GM20000 (cell line): ENCODE measurements around the gene ELP4.

ENCODE experiments used
- DNase-seq: peaks from one replicate; pipeline ENCODE4 v3.0.0; 2012; ENCODE audit warnings: low spot score
- TF ChIP-seq, protein P1 (sequence below): IDR thresholded peaks from 2 replicates; pipeline ENCODE4 v1.5.1; 2012; ENCODE audit warnings: mild to moderate bottlenecking, control low read depth; ENCODE audit errors: extremely low read depth, missing control alignments

The ELP4 gene

DNA sequence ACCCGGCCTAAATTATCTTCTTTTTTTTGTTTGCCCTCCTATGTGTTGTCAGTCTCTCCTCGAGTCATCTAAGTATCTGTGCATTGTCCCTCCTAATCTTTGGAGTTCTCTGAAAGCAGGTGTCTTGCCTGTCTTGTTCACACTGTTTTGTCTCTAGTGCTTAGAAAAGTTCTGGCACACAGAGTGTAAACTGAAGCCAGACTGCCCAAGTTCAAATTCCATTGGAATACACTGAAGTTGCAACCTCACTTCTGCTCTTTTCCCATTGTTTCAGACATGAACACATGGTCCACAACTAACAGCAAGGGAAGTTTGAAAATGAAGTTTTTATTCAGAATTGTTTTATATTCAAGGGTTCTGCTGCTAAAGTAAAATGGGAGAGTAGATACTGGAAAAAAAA, 262.8 kb downstream of the ELP4 start:
- no peak for DNase-seq
- TF ChIP-seq, protein P1, sequence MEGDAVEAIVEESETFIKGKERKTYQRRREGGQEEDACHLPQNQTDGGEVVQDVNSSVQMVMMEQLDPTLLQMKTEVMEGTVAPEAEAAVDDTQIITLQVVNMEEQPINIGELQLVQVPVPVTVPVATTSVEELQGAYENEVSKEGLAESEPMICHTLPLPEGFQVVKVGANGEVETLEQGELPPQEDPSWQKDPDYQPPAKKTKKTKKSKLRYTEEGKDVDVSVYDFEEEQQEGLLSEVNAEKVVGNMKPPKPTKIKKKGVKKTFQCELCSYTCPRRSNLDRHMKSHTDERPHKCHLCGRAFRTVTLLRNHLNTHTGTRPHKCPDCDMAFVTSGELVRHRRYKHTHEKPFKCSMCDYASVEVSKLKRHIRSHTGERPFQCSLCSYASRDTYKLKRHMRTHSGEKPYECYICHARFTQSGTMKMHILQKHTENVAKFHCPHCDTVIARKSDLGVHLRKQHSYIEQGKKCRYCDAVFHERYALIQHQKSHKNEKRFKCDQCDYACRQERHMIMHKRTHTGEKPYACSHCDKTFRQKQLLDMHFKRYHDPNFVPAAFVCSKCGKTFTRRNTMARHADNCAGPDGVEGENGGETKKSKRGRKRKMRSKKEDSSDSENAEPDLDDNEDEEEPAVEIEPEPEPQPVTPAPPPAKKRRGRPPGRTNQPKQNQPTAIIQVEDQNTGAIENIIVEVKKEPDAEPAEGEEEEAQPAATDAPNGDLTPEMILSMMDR: no peak

- no peak for DNase-seq
- TF ChIP-seq, protein P1: no peak
These were observed 269.8 kb downstream of the ELP4 start for GRCh38 chr11:31779374-31779791.

GRCh38 chr11:31780078-31780477, 270.5 kb downstream of the ELP4 start:
- no peak for DNase-seq

GRCh38 chr11:31780480-31780971, 271.0 kb downstream of the ELP4 start:
- DNase-seq: no peak
- TF ChIP-seq, protein P1: no peak

More at GRCh38 chr11:31780078-31780477, 270.5 kb downstream of the ELP4 start:
- TF ChIP-seq, protein P1: no peak

DNA sequence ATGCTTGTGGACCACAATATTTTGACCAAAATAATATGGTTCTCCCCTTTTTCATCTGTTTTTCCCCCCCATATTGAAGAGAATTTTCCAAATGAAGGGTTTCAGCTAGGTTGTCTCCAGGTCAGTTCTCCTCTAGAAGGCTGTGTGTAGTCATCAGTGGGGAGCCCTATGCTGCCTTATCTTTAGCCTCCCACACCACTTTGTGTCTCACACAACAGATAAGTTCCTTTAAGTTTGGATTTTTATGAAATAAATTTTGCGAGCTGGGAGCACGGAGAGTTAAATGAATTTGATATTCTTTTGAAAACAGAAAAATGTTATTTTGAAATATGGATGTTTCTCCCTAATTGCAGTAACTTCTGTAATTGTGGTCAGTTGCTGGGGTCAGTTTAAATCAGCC, 272.7 kb downstream of the ELP4 start:
- TF ChIP-seq, protein P1: no peak

DNA sequence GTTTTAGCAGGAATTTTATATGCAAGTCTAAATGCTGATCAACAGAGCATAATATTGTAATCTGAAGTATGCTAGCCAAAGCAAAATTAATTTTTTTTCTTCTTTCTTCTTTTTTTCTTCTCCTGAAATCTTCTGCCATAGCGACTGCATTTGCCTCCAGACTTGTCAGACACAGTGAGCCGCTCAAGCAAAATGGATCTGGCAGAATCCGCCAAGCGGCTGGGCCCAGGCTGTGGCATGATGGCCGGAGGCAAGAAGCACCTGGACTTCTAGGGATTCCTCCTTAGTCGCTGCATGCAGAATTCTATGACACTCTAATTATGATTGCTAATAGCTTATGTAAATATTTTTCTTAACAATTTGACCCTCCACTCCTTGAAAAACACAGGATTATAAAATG, 273.7 kb downstream of the ELP4 start:
- TF ChIP-seq, protein P1: no peak
- no peak for DNase-seq

More for the DNA sequence above, 272.7 kb downstream of the ELP4 start:
- DNase-seq: no peak

- no peak for DNase-seq
- TF ChIP-seq, protein P1: no peak
These were observed 275.0 kb downstream of the ELP4 start for GRCh38 chr11:31784611-31785010.
